ENCODE measurements around the gene FYN.

Gene FYN

GRCh38 chr6:111741177-111741952 lies 131.9 kb downstream of the FYN start:
- TF ChIP-seq, protein P1, sequence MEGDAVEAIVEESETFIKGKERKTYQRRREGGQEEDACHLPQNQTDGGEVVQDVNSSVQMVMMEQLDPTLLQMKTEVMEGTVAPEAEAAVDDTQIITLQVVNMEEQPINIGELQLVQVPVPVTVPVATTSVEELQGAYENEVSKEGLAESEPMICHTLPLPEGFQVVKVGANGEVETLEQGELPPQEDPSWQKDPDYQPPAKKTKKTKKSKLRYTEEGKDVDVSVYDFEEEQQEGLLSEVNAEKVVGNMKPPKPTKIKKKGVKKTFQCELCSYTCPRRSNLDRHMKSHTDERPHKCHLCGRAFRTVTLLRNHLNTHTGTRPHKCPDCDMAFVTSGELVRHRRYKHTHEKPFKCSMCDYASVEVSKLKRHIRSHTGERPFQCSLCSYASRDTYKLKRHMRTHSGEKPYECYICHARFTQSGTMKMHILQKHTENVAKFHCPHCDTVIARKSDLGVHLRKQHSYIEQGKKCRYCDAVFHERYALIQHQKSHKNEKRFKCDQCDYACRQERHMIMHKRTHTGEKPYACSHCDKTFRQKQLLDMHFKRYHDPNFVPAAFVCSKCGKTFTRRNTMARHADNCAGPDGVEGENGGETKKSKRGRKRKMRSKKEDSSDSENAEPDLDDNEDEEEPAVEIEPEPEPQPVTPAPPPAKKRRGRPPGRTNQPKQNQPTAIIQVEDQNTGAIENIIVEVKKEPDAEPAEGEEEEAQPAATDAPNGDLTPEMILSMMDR (IDR thresholded peaks at IDR 0.05), result no peak

GRCh38 chr6:111740506-111740905 lies 132.7 kb downstream of the FYN start:
- TF ChIP-seq, protein P1 (IDR thresholded peaks at IDR 0.05), result no peak

- TF ChIP-seq, protein P1 (IDR thresholded peaks at IDR 0.05), result no peak
These were observed 134.0 kb downstream of the FYN start for GRCh38 chr6:111739257-111739696.

DNA sequence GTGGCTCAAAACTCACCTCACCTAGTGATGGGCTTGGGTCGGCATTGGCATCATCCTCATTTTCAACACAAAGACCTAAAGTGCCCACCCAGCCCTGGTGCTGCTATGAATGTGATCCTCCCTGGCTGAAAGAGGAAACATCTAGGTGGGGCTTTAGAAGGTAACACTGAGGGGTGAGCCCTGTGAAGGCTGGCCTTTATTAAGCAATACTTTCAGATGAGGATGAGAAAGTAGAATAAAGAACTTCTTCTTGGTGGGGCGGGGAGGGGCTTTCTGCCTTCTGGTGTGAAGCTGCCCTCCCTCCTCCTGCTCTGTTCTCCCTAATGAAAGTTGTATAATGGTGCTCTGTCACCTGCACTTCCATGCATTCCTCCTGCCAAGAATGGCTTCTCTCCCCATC lies 134.6 kb downstream of the FYN start:
- TF ChIP-seq, protein P1 (IDR thresholded peaks at IDR 0.05), result no peak

DNA sequence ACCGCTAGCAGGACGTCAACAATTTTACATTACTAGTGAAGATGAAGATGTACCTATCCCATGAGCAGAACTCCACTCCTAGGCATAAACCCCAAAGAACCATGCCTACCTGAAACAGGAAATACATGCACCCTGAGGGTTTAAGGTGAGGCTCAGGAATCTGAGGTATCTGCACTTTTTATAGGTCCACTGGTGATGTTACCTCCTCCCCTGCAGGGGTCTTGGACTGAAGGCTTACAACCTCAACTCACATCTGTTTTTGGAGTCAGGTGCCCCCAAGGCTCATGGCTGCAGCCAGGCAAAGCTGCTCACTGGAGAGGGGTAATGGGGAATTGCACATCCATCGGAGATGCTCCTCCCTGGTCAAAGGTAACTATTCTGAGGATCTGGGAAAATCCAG lies 135.1 kb downstream of the FYN start:
- TF ChIP-seq, protein P1 (IDR thresholded peaks at IDR 0.05), result no peak

- TF ChIP-seq, protein P1 (IDR thresholded peaks at IDR 0.05), result no peak
These were observed 136.2 kb downstream of the FYN start for GRCh38 chr6:111737065-111737521.

DNA sequence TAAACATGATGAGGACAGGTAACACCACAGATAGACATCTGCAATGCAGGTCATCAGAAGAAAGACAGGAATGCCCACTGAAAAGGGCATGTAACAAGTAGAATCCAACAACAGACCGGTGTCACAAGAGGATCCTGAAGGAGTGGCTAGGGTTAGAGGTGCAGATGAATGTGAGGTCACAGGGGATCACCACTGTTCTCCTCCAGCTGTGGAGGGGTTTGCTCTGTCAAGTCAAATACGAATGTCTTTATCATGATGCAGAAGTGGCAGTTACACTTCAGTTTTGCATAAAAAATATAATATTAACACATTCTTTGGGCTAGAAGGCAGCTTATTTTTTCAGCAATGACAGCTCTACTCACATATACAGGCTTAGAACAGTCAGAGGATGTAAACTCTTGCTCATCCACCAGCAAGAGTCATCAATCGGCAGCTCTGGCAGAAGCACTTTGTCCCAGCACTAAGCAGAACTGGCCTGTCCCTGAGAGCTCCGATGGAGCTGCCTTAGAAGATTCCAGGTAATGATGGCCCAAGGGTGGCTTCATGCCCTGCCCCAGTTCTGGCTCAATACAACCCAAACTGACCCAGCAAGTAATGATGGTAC lies 137.1 kb downstream of the FYN start:
- TF ChIP-seq, protein P1 (IDR thresholded peaks at IDR 0.05), result no peak

Measured in LNCAP (cell line).